PC-3 (cell line): ENCODE results near the gene ATP13A3.

ENCODE experiments used
- EZH2 ChIP-seq: fragments of 300-600 bp; sonication (generic); IDR thresholded peaks from one replicate; pipeline ENCODE4 v1.6.1; 2017; ENCODE audit warnings: antibody characterized with exemption, mild to moderate bottlenecking, low read length; ENCODE audit not compliant: unreplicated experiment
- EZH2phosphoT487 ChIP-seq: fragments of 300-600 bp; sonication (generic); IDR thresholded peaks from 2 replicates; pipeline ENCODE4 v1.6.1; 2018; ENCODE audit warnings: mild to moderate bottlenecking, antibody characterized with exemption, low read length, borderline replicate concordance
- TF ChIP-seq, protein P1 (sequence below): fragments of 300-600 bp; sonication (generic); conservative IDR thresholded peaks from 2 replicates; pipeline ENCODE4 v1.5.1; 2017; ENCODE audit warnings: antibody characterized with exemption, low read depth, mild to moderate bottlenecking, low read length

- TF ChIP-seq, protein P1, sequence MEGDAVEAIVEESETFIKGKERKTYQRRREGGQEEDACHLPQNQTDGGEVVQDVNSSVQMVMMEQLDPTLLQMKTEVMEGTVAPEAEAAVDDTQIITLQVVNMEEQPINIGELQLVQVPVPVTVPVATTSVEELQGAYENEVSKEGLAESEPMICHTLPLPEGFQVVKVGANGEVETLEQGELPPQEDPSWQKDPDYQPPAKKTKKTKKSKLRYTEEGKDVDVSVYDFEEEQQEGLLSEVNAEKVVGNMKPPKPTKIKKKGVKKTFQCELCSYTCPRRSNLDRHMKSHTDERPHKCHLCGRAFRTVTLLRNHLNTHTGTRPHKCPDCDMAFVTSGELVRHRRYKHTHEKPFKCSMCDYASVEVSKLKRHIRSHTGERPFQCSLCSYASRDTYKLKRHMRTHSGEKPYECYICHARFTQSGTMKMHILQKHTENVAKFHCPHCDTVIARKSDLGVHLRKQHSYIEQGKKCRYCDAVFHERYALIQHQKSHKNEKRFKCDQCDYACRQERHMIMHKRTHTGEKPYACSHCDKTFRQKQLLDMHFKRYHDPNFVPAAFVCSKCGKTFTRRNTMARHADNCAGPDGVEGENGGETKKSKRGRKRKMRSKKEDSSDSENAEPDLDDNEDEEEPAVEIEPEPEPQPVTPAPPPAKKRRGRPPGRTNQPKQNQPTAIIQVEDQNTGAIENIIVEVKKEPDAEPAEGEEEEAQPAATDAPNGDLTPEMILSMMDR, result no peak
- no peak for TF ChIP-seq EZH2
- no peak for TF ChIP-seq EZH2phosphoT487
These were observed 2.2 kb downstream of the ATP13A3 start for GRCh38 chr3:194484614-194485013.
